B cell (primary cell): Measurements from ENCODE around the gene LMTK3. TPM values are rescaled to one million over a fixed set of nuclear protein-coding genes. Genes with fewer than 3 reads are reported as not detected.

Experiments used
- ATAC-seq: fragments of 200-7000 bp; cut with Tn5 transposase; one replicate; pipeline ENCODE4 v1.10.0; 2021; ENCODE audit warnings: low read depth, mild to moderate bottlenecking, moderate number of reproducible peaks, moderate library complexity
- CTCF ChIA-PET: fragments of 350-600 bp; sonication (Branson Sonifier 250); formaldehyde crosslinking; loops from one replicate; lab custom pipeline; 2021; ENCODE audit warnings: antibody characterized with exemption, inconsistent platforms; lab: Charles Lee
- POLR2A ChIA-PET: fragments of 350-600 bp; sonication (Branson Sonifier 250); formaldehyde crosslinking; loops from one replicate; lab custom pipeline; 2021; ENCODE audit warnings: antibody characterized with exemption; lab: Charles Lee
- DNase-seq: peaks from one replicate; pipeline ENCODE4 v3.0.0; 2013
- H2AFZ ChIP-seq: 2 replicates; pipeline ENCODE4 v1.6.1; 2012; ENCODE audit warnings: mild to moderate bottlenecking, low read depth, low read length; ENCODE audit not compliant: insufficient read depth, poor library complexity, severe bottlenecking
- H3K27ac ChIP-seq, 2 donors: 1 replicate in 1 of 2; 2 replicates in 1 of 2; pipeline ENCODE4 v1.5.1; 2012 to 2013; ENCODE audit warnings: low read length in 2 of 2, mild to moderate bottlenecking in 2 of 2, moderate library complexity in 1 of 2
- H3K27me3 ChIP-seq, 4 experiments: fragments of 200-600 bp in 1 of 4; sonication (generic) in 1 of 4; replicated peaks in 1 of 4; 1 replicate in 2 of 4; 2 replicates in 2 of 4; pipeline versions ENCODE4 v1.6.1 to v1.7.0; 2013 to 2016; ENCODE audit warnings: low read length in 3 of 4, mild to moderate bottlenecking in 2 of 4, mixed read lengths in 1 of 4, moderate library complexity in 1 of 4; ENCODE audit not compliant: insufficient read depth in 4 of 4, control insufficient read depth in 3 of 4; ENCODE audit errors: control extremely low read depth in 1 of 4
- H3K36me3 ChIP-seq, 2 experiments: replicated peaks in 1 of 2; 1 replicate in 1 of 2; 2 replicates in 1 of 2; pipeline versions ENCODE4 v1.6.1 to v1.7.1; 2013; ENCODE audit warnings: low read length in 1 of 2; ENCODE audit not compliant: insufficient read depth in 2 of 2, control insufficient read depth in 1 of 2; ENCODE audit errors: control extremely low read depth in 1 of 2, extremely low read depth in 1 of 2
- H3K4me1 ChIP-seq, 2 donors: fragments of 200-600 bp in 1 of 2; sonication (generic) in 1 of 2; 1 replicate in 1 of 2; 2 replicates in 1 of 2; pipeline versions ENCODE4 v1.5.1 to v1.6.1; 2013 to 2017; ENCODE audit warnings: low read length in 2 of 2; ENCODE audit not compliant: control insufficient read depth in 2 of 2, insufficient read depth in 2 of 2
- H3K4me2 ChIP-seq: replicated peaks from 2 replicates; pipeline ENCODE3; 2012; ENCODE audit warnings: mild to moderate bottlenecking, low read depth, low read length; ENCODE audit not compliant: poor library complexity, severe bottlenecking
- H3K4me3 ChIP-seq, 5 experiments: fragments of 200-600 bp in 1 of 5; sonication (generic) in 1 of 5; 1 replicate in 3 of 5; 2 replicates in 2 of 5; pipeline versions ENCODE4 v1.5.1 to v1.7.0; 2011 to 2016; ENCODE audit warnings: low read length in 4 of 5, mild to moderate bottlenecking in 4 of 5, low read depth in 2 of 5, control low read depth in 1 of 5, moderate library complexity in 1 of 5; ENCODE audit not compliant: insufficient read depth in 1 of 5; ENCODE audit errors: control extremely low read depth in 1 of 5, extremely low read depth in 1 of 5
- H3K79me2 ChIP-seq: fragments of 200-600 bp; sonication (generic); one replicate; pipeline ENCODE4 v1.6.0; 2016; ENCODE audit warnings: low read length; ENCODE audit not compliant: control insufficient read depth, insufficient read depth
- H3K9ac ChIP-seq: fragments of 200-600 bp; sonication (generic); 2 replicates; pipeline ENCODE4 v1.6.1; 2017; ENCODE audit warnings: mild to moderate bottlenecking, low read length, moderate library complexity
- H3K9me3 ChIP-seq, 3 donors: one replicate each; pipeline versions ENCODE4 v1.6.1 to v1.7.1; 2013; ENCODE audit warnings: low read length in 2 of 3; ENCODE audit not compliant: control insufficient read depth in 2 of 3, insufficient read depth in 1 of 3; ENCODE audit errors: control extremely low read depth in 1 of 3
- H4K20me1 ChIP-seq: 2 replicates; pipeline ENCODE4 v1.6.0; 2012; ENCODE audit warnings: mild to moderate bottlenecking, low read length; ENCODE audit not compliant: insufficient read depth, control insufficient read depth, poor library complexity, severe bottlenecking
- H3K27ac Mint-ChIP-seq: one replicate; pipeline ENCODE4 v1.8.0; 2021; ENCODE audit warnings: mixed read lengths
- H3K27me3 Mint-ChIP-seq: one replicate; pipeline ENCODE4 v1.8.0; 2021; ENCODE audit warnings: mixed read lengths
- H3K4me1 Mint-ChIP-seq: one replicate; pipeline ENCODE4 v1.8.0; 2021; ENCODE audit warnings: mixed read lengths
- H3K4me3 Mint-ChIP-seq: one replicate; pipeline ENCODE4 v1.8.0; 2021; ENCODE audit warnings: mixed read lengths
- H3K9me3 Mint-ChIP-seq: one replicate; pipeline ENCODE4 v1.8.0; 2022; ENCODE audit warnings: mixed read lengths; ENCODE audit not compliant: insufficient read depth
- EZH2 ChIP-seq: IDR thresholded peaks from 2 replicates; pipeline ENCODE4 v1.6.1; 2012; ENCODE audit warnings: borderline replicate concordance, low read depth, mild to moderate bottlenecking, moderate library complexity, low read length; ENCODE audit not compliant: insufficient read depth, poor library complexity, severe bottlenecking
- WGBS: methylation state at CpG from one replicate; pipeline ENCODE4 v1.1.5; 2013; ENCODE audit warnings: missing lambda C conversion rate; ENCODE audit not compliant: insufficient coverage; 5-methylcytosine and 5-hydroxymethylcytosine counted together
- intact Hi-C: fragments of 100-400 bp; cut with micrococcal nuclease; formaldehyde crosslinking; loops from one replicate; pipeline ENCODE4 v1.10.0; 2022
- polyA plus RNA-seq: library from polyadenylated mRNA; depleted of rRNA; stranded (reverse); fragments of >200 nt; gene quantifications from 2 replicates; pipeline ENCODE4 v1.2.3, GENCODE V29; 2012
- total RNA-seq, 2 donors: library from RNA; stranded (reverse); fragments of 120-200 nt in 1 of 2; gene quantifications; 1 replicate in 1 of 2; 2 replicates in 1 of 2; pipeline versions ENCODE4 v1.2.3 to v1.2.4, GENCODE V29; 2013 to 2022
- TF ChIP-seq, protein P1 (sequence below): fragments of 200-600 bp; IDR thresholded peaks from one replicate; pipeline ENCODE4 v1.8.0; 2022; ENCODE audit warnings: antibody characterized with exemption, mild to moderate bottlenecking

LMTK3 gene
- total and polyA plus RNA-seq, 2 donors (not counting 1 experiment from before 2014, with no cell fraction given) = 0.19 to 1.6 TPM

GRCh38 chr19:48452289-48453190 is 59.1 kb downstream of the LMTK3 start:
- no peak overlapping the region for H3K27ac Mint-ChIP-seq
- DNase-seq = no peak
- no peak for TF ChIP-seq EZH2
- ATAC-seq = no peak
- Histone ChIP-seq H3K27ac (no peak overlapping the region), H3K9ac (no peak overlapping the region), H4K20me1 (peaks cover 38% of the 10 kb centered on the region), H3K27me3 (no peaks in the 10 kb centered on the region), H2AFZ (no peak overlapping the region), H3K4me1 (peaks cover 0 to 6% of the 10 kb centered on the region in 2 donors), H3K9me3 (no peaks in the 10 kb centered on the region), H3K4me3 (no peak overlapping the region), H3K36me3 (peaks cover 0 to 77% of the 10 kb centered on the region in 2 experiments), H3K79me2 (peaks cover 23% of the 10 kb centered on the region), H3K4me2 (no peak overlapping the region)
- CTCF ChIA-PET = interaction anchor here (1.2 kb wide), 1 partner anchor 119 kb away, joined by 3 read pairs; no protein-coding TSS in a partner anchor
- no peaks in the 10 kb centered on the region for H3K9me3 Mint-ChIP-seq
- intact Hi-C loops = no loop called here
- 96% methylated on average over 30 of the region's 33 CpGs for WGBS
- no peak overlapping the region for H3K4me3 Mint-ChIP-seq
- POLR2A ChIA-PET = no interaction called here
- H3K27me3 Mint-ChIP-seq = no peaks in the 10 kb centered on the region
- H3K4me1 Mint-ChIP-seq = peaks cover 16% of the 10 kb centered on the region

DNA sequence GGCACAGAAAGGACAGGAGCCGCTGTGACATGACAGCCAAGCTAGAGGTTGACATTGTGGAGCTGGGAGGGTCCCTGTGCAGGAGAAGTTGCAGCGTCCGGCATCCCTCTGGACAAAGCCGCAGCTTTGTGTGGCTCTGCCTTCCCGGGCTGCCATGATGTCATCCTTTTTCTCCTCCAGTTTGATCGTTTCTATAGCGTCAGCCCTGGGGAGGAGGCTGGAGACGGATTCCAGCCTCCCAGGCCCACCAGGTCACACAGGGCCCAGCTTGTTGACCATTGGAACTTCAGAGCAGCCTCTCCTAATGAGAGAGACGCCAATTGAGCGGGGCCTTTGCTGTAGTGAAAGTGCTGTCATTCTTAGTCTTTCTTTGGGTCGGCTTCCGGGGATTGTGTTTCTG is 60.0 kb downstream of the LMTK3 start:
- H3K79me2 ChIP-seq = peaks cover 25% of the 10 kb centered on the region
- peaks cover under 1 to 8% of the 10 kb centered on the region in 2 donors for H3K4me1 ChIP-seq
- no peak for TF ChIP-seq EZH2
- TF ChIP-seq, protein P1, sequence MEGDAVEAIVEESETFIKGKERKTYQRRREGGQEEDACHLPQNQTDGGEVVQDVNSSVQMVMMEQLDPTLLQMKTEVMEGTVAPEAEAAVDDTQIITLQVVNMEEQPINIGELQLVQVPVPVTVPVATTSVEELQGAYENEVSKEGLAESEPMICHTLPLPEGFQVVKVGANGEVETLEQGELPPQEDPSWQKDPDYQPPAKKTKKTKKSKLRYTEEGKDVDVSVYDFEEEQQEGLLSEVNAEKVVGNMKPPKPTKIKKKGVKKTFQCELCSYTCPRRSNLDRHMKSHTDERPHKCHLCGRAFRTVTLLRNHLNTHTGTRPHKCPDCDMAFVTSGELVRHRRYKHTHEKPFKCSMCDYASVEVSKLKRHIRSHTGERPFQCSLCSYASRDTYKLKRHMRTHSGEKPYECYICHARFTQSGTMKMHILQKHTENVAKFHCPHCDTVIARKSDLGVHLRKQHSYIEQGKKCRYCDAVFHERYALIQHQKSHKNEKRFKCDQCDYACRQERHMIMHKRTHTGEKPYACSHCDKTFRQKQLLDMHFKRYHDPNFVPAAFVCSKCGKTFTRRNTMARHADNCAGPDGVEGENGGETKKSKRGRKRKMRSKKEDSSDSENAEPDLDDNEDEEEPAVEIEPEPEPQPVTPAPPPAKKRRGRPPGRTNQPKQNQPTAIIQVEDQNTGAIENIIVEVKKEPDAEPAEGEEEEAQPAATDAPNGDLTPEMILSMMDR = no peak
- no peak overlapping the region for H3K27ac Mint-ChIP-seq
- ChIA-PET CTCF (interaction anchor here (1.2 kb wide), 1 partner anchor 118 kb away, joined by 3 read pairs; no protein-coding TSS in a partner anchor), POLR2A (no interaction called here)
- peaks cover 0 to 82% of the 10 kb centered on the region in 2 experiments for H3K36me3 ChIP-seq
- no peak overlapping the region for H3K9ac ChIP-seq
- DNase-seq = no peak
- peaks cover 18% of the 10 kb centered on the region for H3K4me1 Mint-ChIP-seq
- no peak overlapping the region for H3K4me2 ChIP-seq
- intact Hi-C loops = no loop called here
- no peak overlapping the region for H3K4me3 Mint-ChIP-seq
- no peak for ATAC-seq
- H3K27me3 Mint-ChIP-seq = no peaks in the 10 kb centered on the region
- H3K27me3 ChIP-seq = no peaks in the 10 kb centered on the region
- WGBS = 95% methylated on average over 12 of the region's 12 CpGs
- H4K20me1 ChIP-seq = peaks cover 38% of the 10 kb centered on the region
- H3K27ac ChIP-seq = no peak overlapping the region
- H3K4me3 ChIP-seq = no peak overlapping the region
- H3K9me3 Mint-ChIP-seq = no peaks in the 10 kb centered on the region
- H3K9me3 ChIP-seq = no peaks in the 10 kb centered on the region
- no peak overlapping the region for H2AFZ ChIP-seq
